HL-60/S4 treated with retinoic acid at 250 ng/mL for 4 days and 3 days (cell line): ENCODE measurements around the gene ANXA5.

Experiments used
- in situ Hi-C: fragments of 300-500 bp; cut with MboI; formaldehyde crosslinking; loops from 2 replicates; pipeline ENCODE4 v1.7.0; 2022; ENCODE audit warnings: low sequenced_read_pairs

The ANXA5 gene

GRCh38 chr4:121712001-121712651, 15.3 kb upstream of the ANXA5 start:
- in situ Hi-C loops = no loop called here

- in situ Hi-C loops = no loop called here
Observed at GRCh38 chr4:121711263-121712000, 14.7 kb upstream of the ANXA5 start.

- in situ Hi-C loops = no loop called here
Observed at GRCh38 chr4:121709766-121710405, 13.1 kb upstream of the ANXA5 start.

GRCh38 chr4:121707344-121707743, 10.6 kb upstream of the ANXA5 start:
- in situ Hi-C loops = no loop called here

- in situ Hi-C loops = no loop called here
Observed at GRCh38 chr4:121706595-121707021, 9.8 kb upstream of the ANXA5 start.

- in situ Hi-C loops = no loop called here
Observed at GRCh38 chr4:121705521-121705920, 8.7 kb upstream of the ANXA5 start.

GRCh38 chr4:121702136-121702535, 5.4 kb upstream of the ANXA5 start:
- in situ Hi-C loops = no loop called here

- in situ Hi-C loops = no loop called here
Observed at GRCh38 chr4:121701263-121701662, 4.5 kb upstream of the ANXA5 start.

GRCh38 chr4:121698236-121698671, 1.5 kb upstream of the ANXA5 start:
- in situ Hi-C loops = no loop called here

GRCh38 chr4:121697564-121697963, 784 bp upstream of the ANXA5 start:
- in situ Hi-C loops = no loop called here

GRCh38 chr4:121696170-121696580, 605 bp downstream of the ANXA5 start:
- in situ Hi-C loops = no loop called here

- in situ Hi-C loops = no loop called here
Observed at GRCh38 chr4:121693886-121694285, 2.9 kb downstream of the ANXA5 start.

GRCh38 chr4:121693450-121693849, 3.3 kb downstream of the ANXA5 start:
- in situ Hi-C loops = no loop called here

GRCh38 chr4:121692261-121692660, 4.5 kb downstream of the ANXA5 start:
- in situ Hi-C loops = no loop called here

- in situ Hi-C loops = no loop called here
Observed at GRCh38 chr4:121690001-121690400, 6.8 kb downstream of the ANXA5 start.

- in situ Hi-C loops = no loop called here
Observed at GRCh38 chr4:121688701-121689100, 8.1 kb downstream of the ANXA5 start.

- in situ Hi-C loops = no loop called here
Observed at GRCh38 chr4:121688261-121688660, 8.5 kb downstream of the ANXA5 start.

GRCh38 chr4:121686255-121686654, 10.5 kb downstream of the ANXA5 start:
- in situ Hi-C loops = no loop called here

- in situ Hi-C loops = no loop called here
Observed at GRCh38 chr4:121685257-121685656, 11.5 kb downstream of the ANXA5 start.

- in situ Hi-C loops = no loop called here
Observed at GRCh38 chr4:121684561-121684960, 12.2 kb downstream of the ANXA5 start.

GRCh38 chr4:121684016-121684415, 12.8 kb downstream of the ANXA5 start:
- in situ Hi-C loops = no loop called here

- in situ Hi-C loops = no loop called here
Observed at GRCh38 chr4:121680571-121680970, 16.2 kb downstream of the ANXA5 start.
